ENCODE results near the gene HCST.
A peak's percentile ranks its signal among the peaks of the same experiment; 100 is the strongest.
"Not testable (repeated sequence)": the region's sequence is repeated elsewhere in the genome, so short reads cannot be mapped to it uniquely, and the experiment has no call there.

The HCST gene

DNA sequence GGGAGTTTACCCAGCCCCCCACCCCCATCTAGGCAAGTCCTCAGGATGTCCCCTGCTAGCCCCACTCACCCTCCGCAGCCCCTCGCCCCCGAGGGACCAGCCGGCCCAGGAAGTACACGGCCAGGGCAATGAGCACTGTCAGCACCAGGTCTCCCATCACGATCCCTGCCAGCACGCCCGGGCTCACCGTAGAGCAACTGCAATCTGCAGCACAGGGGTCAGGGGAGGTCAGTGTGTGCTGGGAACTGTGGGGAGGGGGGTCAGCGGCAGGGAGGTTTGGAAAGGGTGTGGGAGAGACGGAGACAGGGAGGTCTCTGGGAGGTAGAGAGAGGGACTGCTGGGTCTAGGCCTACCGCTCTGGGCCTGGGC is 5.0 kb downstream of the HCST start:
- DNase-seq: no peak

DNA sequence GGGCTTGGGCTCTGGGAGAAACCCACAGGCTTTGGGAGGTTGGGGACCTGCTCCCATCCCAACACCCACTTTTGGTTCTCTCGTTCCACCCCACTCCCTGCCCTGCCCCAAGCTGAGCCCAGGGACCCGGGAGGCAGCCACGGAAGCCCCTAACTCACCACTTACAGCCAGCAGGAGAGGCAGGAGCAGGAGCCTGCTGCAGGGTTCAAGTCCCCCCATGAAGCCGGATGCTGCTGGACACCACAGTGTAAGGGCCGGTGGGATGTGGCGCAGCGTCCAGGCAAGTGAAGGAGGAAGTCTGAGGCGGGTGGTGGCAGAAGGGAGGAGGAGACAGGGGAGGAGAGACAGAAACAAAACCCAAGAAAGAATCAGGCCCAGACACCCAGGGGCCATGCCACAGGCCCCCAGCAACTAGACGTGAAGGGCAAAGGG is 5.7 kb downstream of the HCST start, which contains the start of gene TYROBP:
Gene TYROBP (minus strand): TSS at position 286 of the 432 bp plus-strand sequence. CDS start 67 bp downstream, at position 219.
- DNase-seq: no peak

DNA sequence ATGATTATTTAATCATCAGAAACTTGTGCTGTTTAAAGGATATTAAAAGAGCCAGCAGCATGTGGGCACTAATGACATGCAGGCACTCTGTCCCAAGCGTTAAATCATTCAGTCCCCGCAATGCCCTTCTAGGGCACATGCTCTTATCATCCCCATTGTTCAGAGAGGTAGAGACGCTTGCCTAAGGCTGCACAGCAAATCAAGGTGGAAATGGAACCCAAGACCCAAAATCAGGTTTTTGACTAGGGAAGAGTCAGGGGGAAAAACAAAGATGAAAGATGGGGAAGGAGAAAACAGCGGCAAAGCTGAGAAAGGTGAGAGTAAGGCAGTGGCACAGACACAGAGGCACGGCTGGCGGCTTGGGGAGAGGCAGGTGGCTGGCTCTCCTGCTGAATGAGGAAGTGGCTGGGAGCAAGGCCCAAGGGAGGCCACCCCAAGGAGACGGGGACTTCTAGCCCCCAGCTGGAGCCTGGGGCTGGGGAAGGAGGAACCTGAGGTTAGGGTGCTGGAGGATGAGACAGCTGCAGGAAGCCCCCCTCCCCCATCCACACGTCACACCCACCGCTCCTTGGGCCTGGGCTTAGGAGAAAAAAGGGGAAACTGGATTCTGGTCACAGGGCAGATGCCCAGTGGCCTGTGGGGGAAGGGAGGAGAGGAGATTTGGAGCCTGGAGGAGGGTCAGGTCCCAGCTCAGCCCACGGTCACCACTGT is 6.8 kb downstream of the HCST start:
- no peak for DNase-seq

DNA sequence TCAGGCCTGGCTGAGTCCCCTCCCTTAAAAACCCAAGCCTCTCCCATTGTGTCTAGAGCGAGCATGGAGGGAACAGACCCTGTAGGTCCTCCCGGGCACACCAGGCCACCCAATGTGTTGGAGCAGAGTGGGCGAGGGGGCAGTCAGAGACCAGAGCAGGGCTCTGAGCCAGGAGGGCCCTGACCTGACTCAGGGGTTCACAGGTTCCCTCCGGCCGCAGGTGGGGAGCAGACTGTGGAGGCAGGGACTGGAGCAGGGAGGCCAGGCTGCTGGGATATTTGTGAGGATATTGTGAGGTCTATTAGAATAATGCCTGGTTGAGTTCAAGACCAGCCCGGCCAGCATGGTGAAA is 7.3 kb downstream of the HCST start:
- no peak for DNase-seq

DNA sequence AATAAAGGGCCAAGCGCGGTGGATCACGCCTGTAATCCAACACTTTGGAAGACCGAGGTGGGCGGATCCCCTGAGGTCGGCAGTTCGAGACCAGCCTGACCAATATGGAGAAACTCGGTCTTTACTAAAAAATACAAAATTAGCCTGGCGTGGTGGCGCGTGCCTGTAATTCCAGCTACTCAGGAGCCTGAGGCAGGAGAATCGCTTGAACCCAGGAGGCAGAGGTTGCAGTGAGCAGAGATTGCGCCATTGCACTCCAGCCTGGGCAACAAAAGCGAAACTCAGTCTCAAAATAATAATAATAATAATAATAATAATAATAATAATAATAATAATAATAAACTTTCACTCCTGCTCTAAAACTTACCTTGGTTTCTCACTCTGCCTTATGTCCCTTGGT is 8.0 kb downstream of the HCST start:
- not testable (repeated sequence) for DNase-seq

DNA sequence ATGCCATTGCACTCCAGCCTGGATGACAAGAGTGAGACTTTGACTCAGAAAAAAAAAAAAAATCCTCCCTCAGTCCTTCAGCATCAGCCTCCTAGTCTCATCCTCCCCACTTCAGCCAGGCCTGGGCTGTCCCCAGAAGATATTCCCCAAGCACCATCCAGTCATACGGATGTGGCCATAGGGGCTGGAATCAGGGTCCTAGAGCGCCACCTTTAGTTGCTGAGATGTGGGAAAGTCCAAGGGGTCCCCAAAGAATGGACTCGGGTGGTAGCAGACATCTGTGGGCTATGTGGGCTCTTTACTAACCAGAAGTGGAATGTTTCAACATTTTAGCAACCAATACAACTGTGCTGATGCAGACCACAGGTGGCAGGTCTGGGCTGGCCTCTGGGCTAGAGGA is 8.8 kb downstream of the HCST start:
- no peak for DNase-seq

DNA sequence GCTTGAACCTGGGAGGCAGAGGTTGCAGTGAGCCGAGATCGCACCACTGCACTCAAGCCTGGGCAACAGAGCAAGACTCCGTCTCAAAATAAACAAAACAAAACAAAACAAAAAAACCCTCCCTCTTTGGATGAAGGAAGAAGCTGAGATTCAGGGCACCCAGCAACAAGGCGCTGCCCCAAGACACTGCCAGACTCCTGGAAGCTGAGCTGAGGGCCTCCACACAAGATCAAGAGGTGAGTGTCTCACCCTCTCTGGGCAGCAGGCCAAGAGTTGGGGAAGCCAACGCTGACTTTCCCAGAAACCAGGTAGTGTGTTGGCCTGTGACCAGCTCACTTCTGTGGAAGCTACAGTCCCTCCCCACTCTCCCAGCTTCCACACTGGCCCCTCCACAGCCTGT is 9.5 kb downstream of the HCST start:
- peak; percentile 27 for DNase-seq

DNA sequence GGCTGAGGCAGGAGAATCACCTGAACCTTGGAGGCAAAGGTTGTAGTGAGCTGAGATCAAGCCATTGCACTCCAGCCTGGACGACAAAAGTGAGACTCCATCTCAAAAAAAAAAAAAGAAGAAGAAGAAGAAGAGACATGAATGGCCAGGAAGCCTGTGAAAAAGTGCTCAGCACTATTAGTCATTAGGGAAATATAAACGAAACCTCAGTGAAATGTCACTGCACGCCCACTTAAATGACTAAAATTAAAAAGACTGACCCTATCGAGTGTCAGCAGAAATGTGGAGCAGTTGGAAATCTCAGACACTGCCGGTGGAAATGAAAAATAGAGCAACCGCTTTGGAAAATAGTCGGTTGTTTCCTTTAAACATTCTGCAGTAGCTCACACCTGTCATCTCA is 11.3 kb downstream of the HCST start:
- DNase-seq: no peak

DNA sequence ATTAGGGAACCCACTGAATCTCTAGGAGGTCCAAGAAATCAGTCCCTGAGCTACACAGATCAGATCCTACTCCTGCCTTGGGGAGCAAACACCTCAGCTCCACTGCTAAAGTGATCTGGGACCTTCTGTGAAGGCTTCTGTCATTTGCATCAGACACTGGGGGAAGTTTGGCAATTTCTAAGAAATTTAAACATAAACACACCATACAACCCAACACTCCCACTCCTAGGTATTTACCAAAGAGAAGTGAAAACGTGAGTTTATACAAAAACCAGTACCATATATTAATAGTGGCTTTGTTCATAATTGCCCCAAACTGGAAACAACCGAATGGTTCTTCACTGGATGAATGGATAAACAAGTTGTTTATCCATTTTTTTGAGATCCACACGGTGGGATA is 13.1 kb downstream of the HCST start:
- no peak for DNase-seq

DNA sequence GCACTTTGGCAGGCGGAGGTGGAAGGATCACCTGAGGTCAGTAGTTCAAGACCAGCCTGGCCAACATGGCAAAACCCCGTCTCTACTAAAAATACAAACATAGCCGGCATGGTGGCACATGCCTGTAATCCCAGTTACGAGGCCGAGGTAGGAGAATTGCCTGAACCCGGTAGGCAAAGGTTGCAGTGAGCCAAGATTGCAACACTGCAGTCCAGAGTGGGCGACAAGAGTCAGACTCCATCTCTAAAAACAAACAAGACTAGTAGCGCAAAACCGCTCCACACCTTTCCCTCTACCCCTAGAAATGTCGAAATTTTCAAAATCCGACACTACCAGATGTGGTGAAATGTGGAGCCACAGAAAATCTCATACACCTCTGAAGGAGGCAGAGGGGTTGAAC is 17.0 kb downstream of the HCST start:
- no peak for DNase-seq

DNA sequence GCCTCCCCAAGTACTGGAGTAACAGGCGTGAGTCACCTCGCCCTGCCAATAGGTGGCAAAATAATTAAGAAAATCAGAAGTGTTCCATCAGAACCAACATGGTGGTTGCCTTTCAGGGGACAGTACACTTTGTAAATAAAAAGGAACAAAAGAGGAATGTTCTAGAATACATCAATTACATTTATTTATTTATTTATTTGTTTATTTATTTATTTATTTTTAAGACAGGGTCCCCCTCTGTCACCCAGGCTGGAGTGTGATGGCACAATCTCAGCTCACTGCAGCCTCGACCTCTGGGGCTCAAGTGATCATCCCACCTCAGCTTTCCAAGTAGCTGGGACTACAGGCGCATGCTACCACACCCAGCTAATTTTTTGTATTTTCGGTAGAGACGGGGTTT is 18.7 kb downstream of the HCST start:
- no peak for DNase-seq

DNA sequence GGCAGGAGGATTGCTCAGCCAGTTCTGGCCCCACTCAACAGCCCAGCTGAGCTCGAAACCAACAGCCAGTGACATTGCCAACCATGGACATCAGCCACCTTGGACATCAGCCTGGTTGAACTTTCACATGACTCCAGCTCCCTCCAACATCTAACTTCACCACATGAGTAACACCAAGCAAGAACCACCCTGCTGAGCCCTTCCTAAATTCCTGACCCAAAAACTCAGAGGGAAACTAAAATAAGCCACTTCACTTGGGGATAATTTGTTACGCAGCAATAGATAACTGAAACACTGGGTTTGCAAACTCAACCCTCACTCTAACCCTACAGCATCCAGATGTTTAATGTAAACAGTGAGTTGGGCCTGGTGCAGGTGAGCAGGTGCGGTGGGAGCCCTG is 23.2 kb downstream of the HCST start:
- no peak for DNase-seq

DNA sequence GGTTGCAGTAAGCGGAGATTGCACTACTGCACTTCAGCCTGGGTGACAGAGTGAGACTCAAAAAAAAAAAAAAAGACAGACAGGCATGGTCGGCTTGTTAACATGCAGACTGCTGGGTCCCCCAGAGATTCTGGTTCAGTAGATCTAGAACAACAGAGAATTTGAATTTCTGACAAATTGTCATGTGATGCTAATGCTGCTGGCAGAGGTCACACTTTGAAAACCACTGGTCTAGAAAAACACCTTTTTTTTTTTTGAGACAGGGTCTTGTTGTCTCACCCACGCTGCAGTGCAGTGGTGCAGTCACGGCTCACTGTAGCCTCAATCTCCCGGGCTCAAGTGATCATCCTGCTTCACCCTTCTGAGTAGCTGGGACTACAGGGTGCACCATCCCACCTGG is 26.2 kb downstream of the HCST start:
- no peak for DNase-seq

DNA sequence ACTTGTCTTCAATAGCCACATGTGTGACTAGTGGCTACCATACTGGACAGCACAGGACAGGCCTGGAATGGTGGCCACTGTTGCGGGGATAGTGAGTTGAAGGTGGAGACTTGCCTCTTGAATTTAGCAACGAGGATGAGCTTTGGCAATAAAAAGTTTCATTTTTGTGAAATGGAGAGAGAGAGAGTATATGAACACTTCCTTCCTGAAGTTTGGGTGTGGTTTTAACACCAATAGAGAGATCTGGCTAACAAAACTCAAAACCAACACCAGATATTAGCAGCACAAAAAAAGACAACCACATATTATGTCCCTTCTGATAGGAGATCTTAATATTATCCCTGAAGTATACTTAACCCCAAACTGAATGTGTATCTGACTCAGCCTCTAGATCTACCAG is 27.5 kb downstream of the HCST start:
- DNase-seq: no peak

DNA sequence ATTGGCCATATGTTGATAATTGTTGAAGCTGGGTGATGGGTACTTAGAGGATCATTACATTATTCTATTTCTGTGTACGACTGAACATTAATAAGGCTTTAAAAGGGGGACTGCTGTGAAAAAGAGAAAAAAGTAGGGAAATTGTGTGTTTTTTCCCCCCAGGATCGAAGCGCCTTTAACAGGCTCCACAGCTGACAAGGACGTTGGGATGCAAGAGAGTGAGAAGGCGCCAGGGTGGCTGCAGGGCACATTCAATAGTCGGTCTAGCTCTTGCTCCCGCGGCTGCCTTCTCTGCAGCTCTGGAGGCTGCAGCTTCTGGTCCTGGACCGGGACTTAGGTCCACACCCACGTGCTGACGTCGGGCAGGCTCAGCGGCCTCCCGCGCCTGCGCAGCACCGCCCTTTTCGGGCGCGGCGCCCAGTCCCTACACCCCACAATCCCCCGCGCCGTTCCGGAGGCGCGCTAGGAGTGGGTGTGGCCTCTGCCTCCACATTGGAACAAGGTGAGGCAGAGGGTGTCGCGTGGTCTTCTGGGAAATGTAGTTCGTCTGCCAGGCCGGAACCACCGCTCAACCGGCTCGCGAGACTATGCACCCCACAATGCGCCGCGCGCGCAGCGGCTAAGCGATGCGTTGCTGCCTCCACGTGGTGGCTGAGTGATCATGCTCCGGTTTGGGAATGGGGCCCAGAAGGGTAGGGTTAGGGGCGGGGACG is 29.0 kb downstream of the HCST start:
- peak; percentile 99 for DNase-seq

DNA sequence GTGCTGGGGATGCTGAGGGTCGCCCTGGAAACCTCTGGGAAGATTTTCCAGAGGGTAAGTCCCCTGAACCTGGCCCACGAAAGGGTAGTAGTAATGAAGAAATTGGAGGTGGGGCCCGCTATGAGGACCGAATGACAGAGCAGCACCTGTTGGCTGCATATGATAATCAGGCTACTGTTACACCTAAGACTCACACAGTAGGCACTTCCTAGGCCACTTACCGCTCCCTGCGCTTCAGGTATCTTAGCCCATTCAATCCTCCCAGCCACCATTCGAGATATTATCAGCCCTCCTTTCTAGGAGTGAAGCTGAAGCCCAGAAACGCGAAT is 29.5 kb downstream of the HCST start:
- no peak for DNase-seq

DNA sequence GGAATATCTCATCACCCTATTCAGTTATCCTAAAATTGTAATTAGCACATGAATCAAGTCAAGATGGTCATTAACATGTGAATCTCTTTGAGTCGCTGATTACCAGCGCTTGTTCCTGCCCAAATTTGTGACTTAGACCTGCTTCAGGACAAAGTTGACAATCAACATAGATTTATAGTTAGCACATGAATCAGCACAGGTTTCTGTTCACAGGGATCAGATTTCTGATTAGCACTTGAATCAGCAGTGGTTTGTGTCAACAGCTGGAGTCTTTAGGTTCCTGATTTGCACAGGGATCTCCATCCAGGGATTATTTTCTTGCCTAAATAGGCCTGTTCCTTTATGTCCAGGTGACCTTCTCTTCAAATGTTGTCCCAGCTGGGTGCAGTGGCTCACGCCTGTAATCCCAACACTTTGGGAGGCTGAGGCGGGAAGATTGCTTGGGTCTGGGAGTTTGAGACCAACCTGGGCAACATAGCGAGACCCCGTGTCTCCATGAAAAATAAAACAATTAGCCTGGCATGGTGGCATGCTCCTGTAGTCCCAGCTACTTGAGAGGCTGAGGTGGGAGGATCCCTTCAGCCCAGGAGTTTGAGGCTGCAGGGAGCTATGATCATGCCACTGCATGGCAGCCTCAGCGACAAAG is 30.1 kb downstream of the HCST start:
- DNase-seq: no peak

DNA sequence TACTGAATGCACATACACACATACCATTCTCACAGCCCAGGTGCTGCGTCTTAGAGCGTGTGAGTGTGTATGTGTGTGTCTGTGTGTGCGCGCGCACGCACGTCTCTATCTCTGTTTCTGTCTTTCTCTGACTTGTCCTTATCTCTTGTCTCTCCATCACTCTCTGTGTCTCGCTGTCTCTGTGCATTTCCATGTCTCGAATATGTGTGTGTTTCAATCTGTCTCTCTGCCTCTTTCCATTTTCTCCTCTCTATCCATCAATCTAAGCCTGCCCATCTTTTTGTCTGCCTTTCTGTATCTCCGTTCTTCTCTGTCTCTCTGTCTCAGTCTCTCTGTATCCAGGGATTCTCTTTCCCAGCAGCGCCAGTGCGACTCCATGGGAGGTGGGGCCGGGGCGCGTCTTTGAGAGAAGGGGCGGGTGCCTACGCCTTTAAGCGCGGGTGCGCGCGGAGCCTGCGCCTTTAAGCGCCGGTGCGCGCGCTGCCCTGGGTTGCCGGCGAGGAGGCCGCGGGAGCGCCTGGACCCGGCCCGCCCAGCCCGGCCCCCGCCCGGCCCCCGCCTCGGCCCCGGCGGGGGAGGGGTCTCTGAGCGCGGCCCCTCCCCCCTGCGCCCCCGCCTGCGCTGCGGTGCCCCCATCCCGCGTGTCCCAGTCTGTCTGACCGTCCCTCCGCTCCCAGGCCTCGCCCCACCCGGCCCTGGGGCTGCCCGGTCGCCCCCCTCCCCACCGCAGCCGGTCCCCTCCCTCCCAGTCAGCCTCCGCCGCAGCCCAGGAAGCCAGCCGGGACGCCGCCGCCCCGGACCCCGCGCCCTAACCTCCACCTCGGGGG is 33.8 kb downstream of the HCST start, which contains the start of gene LRFN3:
Gene LRFN3 (plus strand): TSS at position 464 of the 827 bp plus-strand sequence. CDS start 3,052 bp downstream, outside the sequence.
- peak; percentile 64 for DNase-seq

DNA sequence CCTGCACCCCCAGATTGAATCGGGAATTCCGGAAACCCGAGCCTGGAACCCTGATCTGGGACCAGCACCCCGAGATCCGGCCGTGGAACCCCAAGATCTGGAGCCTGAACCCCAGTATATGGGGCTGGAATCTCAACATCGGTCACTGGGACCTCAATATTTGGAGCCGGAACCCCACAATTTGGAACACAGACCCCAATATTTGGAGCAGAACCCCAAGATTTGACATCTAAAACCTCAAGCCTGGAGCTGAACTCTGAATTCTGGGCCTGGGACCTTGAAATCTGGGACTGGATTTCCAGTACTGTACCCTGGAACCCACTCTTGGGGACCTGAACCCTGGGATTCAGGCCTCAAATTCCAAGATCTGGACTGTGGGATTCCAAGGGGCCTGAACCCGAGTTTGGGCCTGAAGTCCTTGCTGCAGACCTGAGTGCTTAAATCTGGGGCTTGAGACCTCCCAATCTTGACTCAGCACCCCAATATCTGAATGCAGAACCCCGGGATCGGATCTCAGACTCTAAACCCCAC is 34.5 kb downstream of the HCST start:
- no peak for DNase-seq

DNA sequence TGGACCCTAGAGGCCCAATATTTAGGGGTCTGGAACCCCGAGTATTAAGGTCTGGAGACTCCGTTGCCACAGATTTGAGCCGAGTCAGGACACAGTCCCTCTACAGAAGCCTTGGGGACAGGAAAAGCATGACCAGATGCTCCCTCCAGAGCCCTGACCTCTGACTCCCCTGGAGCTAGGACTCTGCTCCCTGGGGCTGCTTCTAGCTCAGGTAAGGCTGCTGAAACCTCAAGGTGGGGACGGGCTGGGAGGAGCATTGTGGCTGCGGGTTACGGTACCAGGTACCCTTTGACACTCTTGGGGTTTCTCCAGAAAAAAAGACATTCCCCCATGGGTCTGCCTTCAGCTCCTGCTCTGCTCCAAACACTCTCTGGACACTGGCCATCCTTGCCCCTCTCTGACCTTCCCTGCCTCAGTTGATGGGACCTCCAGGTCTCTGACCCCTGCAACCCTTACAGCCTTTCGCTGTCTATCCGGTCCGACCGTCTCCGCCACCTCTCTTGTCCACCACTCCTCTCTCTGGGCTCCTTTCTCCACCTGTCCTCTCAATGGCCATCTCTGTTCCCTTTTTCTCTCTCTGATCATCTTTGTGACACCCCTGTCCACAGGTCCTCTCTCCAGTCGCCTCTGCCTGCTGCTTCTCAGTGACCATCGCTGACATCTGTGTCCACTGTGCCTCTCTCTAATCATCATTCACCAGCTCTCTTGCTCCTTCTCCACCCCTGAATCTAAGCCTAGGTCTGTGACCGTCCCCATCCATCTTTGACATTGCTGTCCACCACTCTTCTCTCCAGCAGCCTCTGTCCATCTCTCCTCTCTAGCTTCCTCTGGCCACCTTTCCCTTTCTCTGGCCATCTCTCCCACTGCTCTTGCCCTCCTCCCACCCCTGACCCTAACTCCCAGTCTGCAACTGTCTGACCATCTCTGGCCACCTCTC is 35.3 kb downstream of the HCST start:
- no peak for DNase-seq

DNA sequence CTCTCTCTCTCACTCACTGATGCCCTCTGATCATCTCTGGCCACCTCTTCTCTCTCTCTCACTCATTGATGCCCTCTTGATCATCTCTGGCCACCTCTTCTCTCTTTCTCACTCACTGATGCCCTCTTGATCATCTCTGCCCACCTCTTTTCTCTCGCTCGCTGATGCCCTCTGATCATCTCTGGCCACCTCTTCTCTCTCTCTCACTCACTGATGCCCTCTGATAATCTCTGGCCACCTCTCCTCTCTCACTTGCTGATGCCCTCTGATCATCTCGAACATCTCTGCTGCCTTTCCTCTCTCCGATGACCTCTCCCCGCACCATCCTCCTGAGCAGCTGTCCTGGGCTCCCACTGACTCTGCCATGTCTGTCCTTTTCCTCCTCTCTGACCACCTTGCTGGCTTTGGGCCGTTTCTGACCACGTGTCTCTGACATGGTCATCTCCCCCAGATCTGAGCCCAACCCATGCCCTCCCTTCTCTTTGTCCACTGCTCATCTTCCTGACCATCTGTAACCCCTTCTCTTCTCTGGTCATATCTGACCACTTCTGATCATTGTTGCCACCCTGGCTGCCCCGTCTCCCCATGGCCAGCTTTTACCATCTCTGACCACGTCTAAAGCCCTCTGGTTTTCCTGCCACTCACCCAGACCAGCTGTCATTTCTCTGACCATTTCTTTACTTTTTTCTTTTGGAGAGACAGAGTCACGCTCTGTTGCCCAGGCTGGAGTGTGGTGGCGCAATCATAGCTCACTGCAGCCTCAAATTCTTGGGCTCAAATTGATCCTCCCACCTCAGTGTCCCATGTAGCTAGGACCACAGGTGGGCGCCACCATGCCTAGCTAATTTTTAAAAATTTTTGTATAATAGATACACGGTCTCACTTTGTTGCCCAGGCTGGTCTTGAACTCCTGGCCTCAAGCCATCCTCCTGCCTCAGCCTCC is 36.2 kb downstream of the HCST start:
- DNase-seq: no peak

All from activated T-cell treated with anti-CD3 and anti-CD28 coated beads, Interleukin-2, amount 50 U/mL, for 1 hour (primary cell).